ENCODE measurements around the gene DYNC2H1. TPM values are rescaled to one million over a fixed set of nuclear protein-coding genes. Genes with fewer than 3 reads are reported as not detected.

Gene DYNC2H1
- total and polyA plus RNA-seq, 12 donors: 2.2 to 5.9 (median 3.9) TPM

DNA sequence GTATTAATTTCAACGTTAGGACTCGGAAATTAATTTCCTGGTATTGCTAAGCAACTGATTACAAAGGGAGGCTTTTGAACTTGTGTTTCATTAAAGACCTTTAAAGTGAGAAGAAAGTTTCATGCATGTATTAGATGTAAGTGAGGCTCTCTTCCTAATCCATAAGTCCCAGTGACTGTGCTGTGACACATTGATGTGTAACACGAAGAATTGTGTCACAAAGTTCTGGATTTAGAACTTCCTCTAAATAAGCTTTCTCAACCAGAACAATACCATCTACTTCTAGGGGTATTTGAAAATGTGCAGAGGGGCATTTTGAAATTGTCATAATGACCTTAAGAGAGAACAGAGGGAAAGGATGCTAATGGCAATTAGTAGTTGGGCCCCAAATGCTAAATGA, 31.7 kb upstream of the DYNC2H1 start:
- Histone ChIP-seq H3K27me3 (no peaks in the 10 kb centered on the region), H3K4me3 (no peak overlapping the region), H3K27ac (no peak overlapping the region), H3K36me3 (peaks cover 0 to 93% (median 14%) of the 10 kb centered on the region in 9 donors), H3K4me1 (no peaks in the 10 kb centered on the region), H3K9me3 (no peaks in the 10 kb centered on the region)
- WGBS, 2 donors: 91 to 94% methylated on average over 3 of the region's 3 CpGs
- intact Hi-C loops (cut with DNase I): no loop called here
- ATAC-seq (no peak), DNase-seq (no peak)
- TF ChIP-seq, protein P1, sequence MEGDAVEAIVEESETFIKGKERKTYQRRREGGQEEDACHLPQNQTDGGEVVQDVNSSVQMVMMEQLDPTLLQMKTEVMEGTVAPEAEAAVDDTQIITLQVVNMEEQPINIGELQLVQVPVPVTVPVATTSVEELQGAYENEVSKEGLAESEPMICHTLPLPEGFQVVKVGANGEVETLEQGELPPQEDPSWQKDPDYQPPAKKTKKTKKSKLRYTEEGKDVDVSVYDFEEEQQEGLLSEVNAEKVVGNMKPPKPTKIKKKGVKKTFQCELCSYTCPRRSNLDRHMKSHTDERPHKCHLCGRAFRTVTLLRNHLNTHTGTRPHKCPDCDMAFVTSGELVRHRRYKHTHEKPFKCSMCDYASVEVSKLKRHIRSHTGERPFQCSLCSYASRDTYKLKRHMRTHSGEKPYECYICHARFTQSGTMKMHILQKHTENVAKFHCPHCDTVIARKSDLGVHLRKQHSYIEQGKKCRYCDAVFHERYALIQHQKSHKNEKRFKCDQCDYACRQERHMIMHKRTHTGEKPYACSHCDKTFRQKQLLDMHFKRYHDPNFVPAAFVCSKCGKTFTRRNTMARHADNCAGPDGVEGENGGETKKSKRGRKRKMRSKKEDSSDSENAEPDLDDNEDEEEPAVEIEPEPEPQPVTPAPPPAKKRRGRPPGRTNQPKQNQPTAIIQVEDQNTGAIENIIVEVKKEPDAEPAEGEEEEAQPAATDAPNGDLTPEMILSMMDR (IDR thresholded peaks at IDR 0.05): no peak

GRCh38 chr11:103078710-103079109, 30.5 kb upstream of the DYNC2H1 start:
- 96 to 97% methylated on average over 5 of the region's 5 CpGs for WGBS, 2 donors
- intact Hi-C loops (cut with DNase I): no loop called here
- ATAC-seq (no peak), DNase-seq (no peak)
- H3K27me3 ChIP-seq: no peaks in the 10 kb centered on the region
- H3K36me3 ChIP-seq: peaks cover 0 to 93% (median 14%) of the 10 kb centered on the region in 9 donors
- H3K27ac ChIP-seq: no peak overlapping the region
- TF ChIP-seq, protein P1 (IDR thresholded peaks at IDR 0.05): no peak
- H3K4me3 ChIP-seq: no peak overlapping the region
- H3K4me1 ChIP-seq: no peaks in the 10 kb centered on the region
- H3K9me3 ChIP-seq: no peaks in the 10 kb centered on the region

GRCh38 chr11:103079833-103080232, 29.4 kb upstream of the DYNC2H1 start:
- DNase-seq (no peak), ATAC-seq (no peak)
- intact Hi-C loops (cut with DNase I): no loop called here
- TF ChIP-seq, protein P1 (IDR thresholded peaks at IDR 0.05): no peak
- no peaks in the 10 kb centered on the region for H3K4me1 ChIP-seq
- 84% methylated on average over 1 of the region's 1 CpG for WGBS, 2 donors
- no peak overlapping the region for H3K27ac ChIP-seq
- no peaks in the 10 kb centered on the region for H3K27me3 ChIP-seq
- H3K36me3 ChIP-seq: peaks cover 0 to 96% (median 12%) of the 10 kb centered on the region in 9 donors
- H3K9me3 ChIP-seq: no peaks in the 10 kb centered on the region
- no peak overlapping the region for H3K4me3 ChIP-seq

DNA sequence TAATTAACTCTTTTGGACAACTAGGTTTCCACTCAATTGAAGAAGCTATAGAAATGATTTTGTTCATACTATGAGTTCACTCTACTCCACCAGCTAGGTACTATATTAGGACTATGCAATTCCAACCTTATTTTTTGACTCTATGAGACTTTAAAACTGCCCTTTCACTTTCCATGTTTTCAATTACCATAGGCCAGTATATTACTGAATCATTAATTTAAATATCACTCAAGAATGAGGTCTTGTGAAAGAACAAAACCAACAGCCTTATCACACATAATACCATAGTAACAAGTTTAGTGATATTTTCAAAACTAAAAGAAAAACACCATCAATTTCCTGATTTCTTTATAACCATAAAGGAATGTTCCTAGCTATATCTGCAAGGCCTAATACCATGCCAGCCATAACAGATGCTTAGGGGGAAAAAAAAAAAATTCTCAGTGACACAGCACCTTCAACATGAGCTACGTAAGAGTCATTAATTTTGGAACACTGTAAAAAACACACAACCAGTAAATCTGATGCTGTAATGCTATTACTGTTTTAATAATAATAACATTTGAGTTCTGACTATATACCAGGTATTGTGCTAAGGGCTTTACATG, 23.4 kb upstream of the DYNC2H1 start:
- intact Hi-C loops (cut with DNase I): no loop called here
- DNase-seq: no peak
- H3K36me3 ChIP-seq: peaks cover 0 to 55% (median 7%) of the 10 kb centered on the region in 9 donors
- no peaks in the 10 kb centered on the region for H3K27me3 ChIP-seq
- H3K27ac ChIP-seq: no peak overlapping the region
- WGBS, 2 donors: 79 to 89% methylated on average over 1 of the region's 1 CpG
- TF ChIP-seq, protein P1 (IDR thresholded peaks at IDR 0.05): no peak
- ATAC-seq: no peak
- H3K4me1 ChIP-seq: peaks cover 0 to 41% (median 20%) of the 10 kb centered on the region in 9 donors
- no peaks in the 10 kb centered on the region for H3K9me3 ChIP-seq
- no peak overlapping the region for H3K4me3 ChIP-seq

Measured in heart right ventricle (tissue), 16 donors.